GM18909 (cell line): ENCODE data around the gene PRDM7.
"Not testable (repeated sequence)": the region's sequence is repeated elsewhere in the genome, so short reads cannot be mapped to it uniquely, and the experiment has no call there.

Experiments
- ATAC-seq: cut with Tn5 transposase; IDR thresholded peaks from one replicate; pipeline ENCODE4 v1.9.1; 2021; ENCODE audit warnings: mild to moderate bottlenecking; ENCODE audit not compliant: unreplicated experiment, poor library complexity

PRDM7 gene

GRCh38 chr16:90077757-90078578 is 837 bp upstream of the PRDM7 start:
- ATAC-seq: peak; percentile 44

DNA sequence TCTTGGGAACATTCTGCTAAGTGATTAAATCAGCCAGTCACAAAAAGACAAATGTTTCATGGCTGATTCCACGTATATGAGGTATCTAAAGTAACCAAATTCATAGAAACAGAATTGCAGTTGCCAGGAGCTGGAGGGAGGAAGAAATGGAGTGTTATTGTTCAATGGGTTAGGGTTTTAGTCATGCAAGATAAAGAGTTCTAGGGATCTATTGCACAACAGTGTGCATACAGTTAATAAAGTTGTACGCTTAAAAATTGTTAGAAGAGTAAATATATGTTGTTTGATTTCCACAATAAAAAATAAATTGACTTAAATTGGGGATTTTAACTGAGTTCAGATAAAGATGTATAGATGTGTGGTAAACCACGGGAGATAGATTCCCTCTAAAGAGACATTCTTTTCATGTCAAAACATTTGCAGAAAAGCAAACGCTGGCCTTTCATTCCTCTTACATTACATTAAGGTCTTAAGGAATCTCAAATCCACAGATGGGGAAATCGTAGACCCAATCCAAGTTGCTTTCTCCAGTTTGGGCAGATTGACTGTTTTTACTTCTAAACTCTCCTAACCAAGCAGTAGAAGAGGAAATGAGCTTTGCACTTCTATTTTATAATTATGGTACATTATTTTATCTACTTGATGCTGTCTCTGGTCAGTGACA is 4.6 kb downstream of the PRDM7 start:
- ATAC-seq: no peak

DNA sequence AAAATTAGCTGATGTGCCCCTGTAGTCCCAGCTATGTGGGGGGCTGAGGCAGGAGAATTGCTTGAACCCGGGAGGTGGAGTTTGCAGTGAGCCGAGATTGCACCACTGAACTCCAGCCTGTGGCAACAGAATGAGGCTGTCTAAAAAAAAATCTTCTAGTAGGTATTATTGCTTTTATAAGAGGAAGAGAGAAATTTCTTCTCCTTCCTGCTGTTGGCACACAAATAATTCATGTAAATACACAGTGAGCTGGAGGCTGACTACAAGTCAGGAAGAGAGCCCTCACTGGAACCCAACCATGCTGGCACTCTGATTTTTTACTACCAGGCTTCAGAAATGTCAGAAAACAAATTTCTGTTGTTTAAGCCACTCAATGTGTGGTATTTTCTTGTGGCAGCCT is 6.7 kb downstream of the PRDM7 start:
- ATAC-seq: no peak

DNA sequence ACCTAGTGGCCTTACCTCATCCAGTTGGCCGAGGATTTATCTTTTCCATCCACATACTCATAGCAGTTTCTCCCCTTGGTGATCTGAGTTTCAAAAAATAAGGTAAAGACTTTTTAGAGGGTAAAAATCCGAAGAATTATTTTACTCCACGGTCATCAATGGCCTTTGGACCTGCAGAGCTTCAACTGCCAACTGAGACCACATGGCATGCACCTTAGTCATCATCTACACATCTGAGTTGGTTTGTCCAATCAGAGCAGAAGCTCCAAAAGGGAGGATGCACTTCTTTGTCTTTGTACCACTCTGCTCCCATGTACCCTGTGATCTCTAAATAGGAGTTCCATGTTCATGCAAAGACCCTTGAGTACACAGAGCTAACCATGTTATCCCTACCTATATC is 15.7 kb downstream of the PRDM7 start:
- ATAC-seq: no peak

- ATAC-seq: no peak
Observed at GRCh38 chr16:90057738-90058173, 19.4 kb downstream of the PRDM7 start.

DNA sequence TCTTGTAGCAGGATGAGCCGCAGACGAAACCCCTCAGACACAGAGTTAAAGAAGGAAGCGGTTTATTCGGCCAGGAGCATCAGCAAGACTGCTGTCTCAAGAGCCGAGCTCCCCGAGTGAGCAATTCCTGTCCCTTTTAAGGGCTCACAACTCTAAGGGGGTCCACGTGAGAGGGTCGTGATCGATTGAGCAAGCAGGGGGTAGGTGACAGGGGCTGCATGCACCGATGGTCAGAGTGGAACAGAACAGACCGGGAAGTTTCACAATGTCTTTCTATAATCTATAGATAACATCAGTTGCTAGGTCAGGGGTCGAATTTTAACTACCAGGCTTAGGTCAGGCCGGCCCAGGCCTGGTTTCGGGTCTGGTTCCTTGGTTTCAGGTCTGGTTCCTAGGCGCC is 20.6 kb downstream of the PRDM7 start:
- ATAC-seq: not testable (repeated sequence)

GRCh38 chr16:90055371-90055770 is 21.8 kb downstream of the PRDM7 start:
- ATAC-seq: no peak

DNA sequence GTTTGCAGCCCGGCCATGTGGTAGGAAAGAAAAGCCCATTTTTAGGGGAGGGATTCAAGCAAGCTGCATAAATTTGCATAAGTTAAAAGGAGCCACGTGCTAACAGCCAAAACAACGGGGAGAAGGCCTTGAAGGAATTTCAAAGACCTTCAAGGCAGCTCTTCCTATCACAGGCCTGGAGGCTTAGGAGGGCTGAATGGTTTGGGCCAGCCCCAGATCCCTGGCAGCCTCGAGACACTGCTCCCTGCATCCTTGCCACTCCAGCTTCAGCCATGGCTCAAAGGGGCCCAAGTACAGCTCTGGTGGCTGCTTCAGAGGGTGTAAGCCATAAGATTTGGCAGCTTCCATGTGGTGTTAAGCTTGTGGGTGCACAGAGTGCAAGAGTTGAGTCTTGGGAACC is 22.6 kb downstream of the PRDM7 start:
- ATAC-seq: no peak

DNA sequence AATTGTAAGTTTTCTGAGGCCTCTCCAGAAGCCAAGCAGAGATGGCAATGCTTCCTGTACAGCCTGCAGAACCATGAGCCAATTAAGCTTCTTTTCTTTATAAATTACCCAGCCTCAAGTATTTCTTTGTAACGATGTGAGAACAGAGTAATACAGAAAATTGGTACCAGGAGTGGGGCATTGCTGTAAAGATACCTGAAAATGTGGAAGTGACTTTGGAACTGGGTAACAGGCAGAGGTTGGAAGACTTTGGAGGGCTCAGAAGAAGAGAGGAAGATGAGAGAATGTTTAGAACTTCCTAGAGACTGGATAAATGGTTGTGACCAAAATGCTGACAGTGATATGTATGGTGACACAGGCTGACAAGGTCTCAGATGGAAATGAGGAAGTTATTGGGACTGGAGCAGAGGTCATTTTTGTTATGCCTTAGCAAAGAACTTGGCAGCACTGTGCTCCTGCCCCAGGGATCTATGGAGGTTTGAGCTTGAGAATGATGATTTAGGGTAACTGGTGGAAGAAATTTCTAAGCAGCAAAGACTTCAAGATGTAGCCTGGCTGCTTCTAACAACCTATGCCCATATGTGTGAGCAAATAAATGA is 23.1 kb downstream of the PRDM7 start:
- ATAC-seq: no peak

GRCh38 chr16:90050969-90051368 is 26.2 kb downstream of the PRDM7 start:
- ATAC-seq: no peak

DNA sequence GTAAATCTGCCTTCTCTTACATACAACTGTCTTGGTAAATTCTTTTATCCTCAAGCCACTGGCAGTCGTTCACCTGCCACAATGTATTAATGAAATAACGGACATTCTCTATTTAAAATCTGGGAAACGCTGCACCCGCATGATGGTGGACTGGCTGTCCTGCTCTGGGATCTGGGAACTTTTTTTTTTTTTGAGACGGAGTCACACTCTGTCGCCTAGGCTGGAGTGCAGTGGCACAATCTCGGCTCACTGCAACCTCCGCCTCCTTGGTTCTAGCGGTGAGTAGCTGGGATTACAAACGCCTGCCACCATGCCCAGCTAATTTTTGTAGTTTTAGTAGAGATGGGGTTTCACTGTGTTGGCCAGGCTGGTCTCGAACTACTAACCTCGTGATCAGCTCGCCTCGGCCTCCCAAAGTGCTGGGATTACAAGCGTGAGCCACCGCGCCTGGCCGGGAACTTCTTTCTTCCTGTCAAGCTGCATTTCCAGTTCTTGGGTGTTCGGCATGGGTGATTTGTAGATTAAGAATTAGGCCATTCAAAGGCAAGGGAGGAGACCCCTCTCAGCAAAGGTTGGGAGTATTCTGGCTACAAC is 28.3 kb downstream of the PRDM7 start:
- no peak for ATAC-seq

DNA sequence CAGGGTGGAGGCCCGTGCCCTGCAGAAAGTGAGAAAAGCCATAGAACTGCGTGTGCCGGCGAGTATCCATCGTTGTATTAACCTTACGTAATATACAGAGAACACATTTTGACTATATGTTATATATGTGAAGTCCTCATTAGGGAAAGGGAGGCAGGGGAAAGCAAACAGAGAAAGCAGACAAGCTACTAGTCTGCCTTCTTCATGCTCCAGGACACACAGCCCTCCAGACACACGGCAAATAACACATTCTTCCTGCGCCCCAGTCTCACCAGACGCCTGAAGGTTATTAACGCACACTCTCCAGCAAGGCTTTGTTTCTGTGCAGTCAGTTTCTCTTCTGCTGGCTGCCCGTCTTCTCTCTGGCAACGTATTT is 28.8 kb downstream of the PRDM7 start:
- ATAC-seq: no peak

DNA sequence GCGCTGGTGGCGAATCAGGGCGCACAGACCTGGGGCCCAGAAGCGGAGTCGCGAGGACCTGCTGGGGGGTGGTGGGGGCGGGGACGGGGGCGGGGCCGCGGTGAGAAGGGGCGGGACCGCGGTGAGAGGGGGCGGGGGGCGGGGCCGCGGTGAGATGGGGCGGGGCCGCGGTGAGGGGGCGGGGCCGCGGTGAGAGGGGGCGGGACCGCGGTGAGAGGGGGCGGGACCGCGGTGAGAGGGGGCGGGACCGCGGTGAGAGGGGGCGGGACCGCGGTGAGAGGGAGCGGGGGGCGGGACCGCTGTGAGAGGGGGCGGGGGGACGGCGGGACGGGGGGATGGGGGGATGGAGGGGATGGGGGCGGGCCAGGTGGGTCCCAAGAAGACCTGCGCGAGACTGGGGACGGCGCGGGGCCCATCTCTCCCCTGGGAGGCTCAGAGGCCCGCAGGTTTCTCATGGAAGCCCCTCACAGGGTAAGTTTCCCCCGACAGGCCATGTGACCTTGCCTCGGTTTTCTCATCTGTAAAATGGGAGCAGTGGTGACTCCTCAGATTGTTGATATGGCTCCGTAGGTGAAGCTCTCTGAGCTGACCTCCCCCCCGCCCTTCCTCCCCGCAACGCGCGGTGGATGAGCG is 29.3 kb downstream of the PRDM7 start:
- no peak for ATAC-seq

- no peak for ATAC-seq
Observed at GRCh38 chr16:90046971-90047713, 30.0 kb downstream of the PRDM7 start.

- no peak for ATAC-seq
Observed at GRCh38 chr16:90046122-90046970, 30.8 kb downstream of the PRDM7 start.

DNA sequence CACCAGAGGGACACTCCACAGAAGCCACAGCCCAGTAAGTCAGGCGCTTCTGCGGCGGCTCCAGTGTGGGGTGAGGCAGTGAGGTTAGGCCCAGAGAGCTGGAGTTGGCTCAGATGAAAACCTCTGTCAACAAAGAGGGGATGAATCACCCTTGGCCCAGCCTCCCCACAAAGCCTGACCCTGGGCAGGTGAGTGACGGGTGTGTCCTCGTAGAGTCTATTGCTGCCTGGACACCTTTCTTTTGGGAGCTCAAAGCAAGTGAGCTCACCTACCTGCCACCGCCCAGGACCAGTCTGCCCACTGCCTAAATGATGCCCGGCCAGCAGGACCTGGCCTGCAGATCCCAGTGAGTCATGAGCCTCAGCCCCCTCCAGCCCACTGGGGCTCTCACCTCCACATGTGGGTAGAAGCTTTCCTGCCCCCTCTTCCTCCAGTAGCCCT is 33.0 kb downstream of the PRDM7 start:
- no peak for ATAC-seq

GRCh38 chr16:90043526-90043925 is 33.6 kb downstream of the PRDM7 start:
- ATAC-seq: no peak

GRCh38 chr16:90042946-90043514 is 34.1 kb downstream of the PRDM7 start:
- ATAC-seq: no peak
